HG03196 (cell line): ENCODE measurements around the gene AFDN.

ENCODE experiments used
- ATAC-seq: cut with Tn5 transposase; IDR thresholded peaks from one replicate; pipeline ENCODE4 v1.9.1; 2021; ENCODE audit not compliant: unreplicated experiment

AFDN gene

GRCh38 chr6:167811442-167812087 lies 15.1 kb upstream of the AFDN start:
- no peak for ATAC-seq

- no peak for ATAC-seq
These were observed 14.6 kb upstream of the AFDN start for GRCh38 chr6:167812088-167812487.

GRCh38 chr6:167815296-167815980 lies 11.3 kb upstream of the AFDN start:
- no peak for ATAC-seq

- no peak for ATAC-seq
These were observed 9.7 kb upstream of the AFDN start for GRCh38 chr6:167817016-167817415.

- ATAC-seq = no peak
These were observed 9.0 kb upstream of the AFDN start for GRCh38 chr6:167817729-167818128.

GRCh38 chr6:167819576-167819975 lies 7.1 kb upstream of the AFDN start:
- no peak for ATAC-seq

GRCh38 chr6:167820681-167821080 lies 6.0 kb upstream of the AFDN start:
- ATAC-seq = no peak

GRCh38 chr6:167824591-167825331 lies 1.9 kb upstream of the AFDN start:
- no peak for ATAC-seq

GRCh38 chr6:167825332-167826229 lies 1.1 kb upstream of the AFDN start:
- no peak for ATAC-seq

GRCh38 chr6:167826230-167826895 lies 348 bp upstream of the AFDN start:
- ATAC-seq = peak; percentile 66

- peak; percentile 35 for ATAC-seq
These were observed 1.0 kb downstream of the AFDN start for GRCh38 chr6:167827583-167828324.

GRCh38 chr6:167828325-167828956 lies 1.7 kb downstream of the AFDN start:
- ATAC-seq = no peak

GRCh38 chr6:167829513-167829912 lies 2.8 kb downstream of the AFDN start:
- no peak for ATAC-seq

GRCh38 chr6:167831281-167831828 lies 4.6 kb downstream of the AFDN start:
- ATAC-seq = peak; percentile 27

GRCh38 chr6:167832497-167833395 lies 6.0 kb downstream of the AFDN start:
- ATAC-seq = peak; percentile 34

- peak; percentile 18 for ATAC-seq
These were observed 6.7 kb downstream of the AFDN start for GRCh38 chr6:167833396-167833763.

GRCh38 chr6:167835260-167835659 lies 8.5 kb downstream of the AFDN start:
- ATAC-seq = no peak

- no peak for ATAC-seq
These were observed 10.0 kb downstream of the AFDN start for GRCh38 chr6:167836721-167837120.
